ENCODE data around the gene KBTBD6.
"Not testable (repeated sequence)": the region's sequence is repeated elsewhere in the genome, so short reads cannot be mapped to it uniquely, and the experiment has no call there.

KBTBD6 gene, protein sequence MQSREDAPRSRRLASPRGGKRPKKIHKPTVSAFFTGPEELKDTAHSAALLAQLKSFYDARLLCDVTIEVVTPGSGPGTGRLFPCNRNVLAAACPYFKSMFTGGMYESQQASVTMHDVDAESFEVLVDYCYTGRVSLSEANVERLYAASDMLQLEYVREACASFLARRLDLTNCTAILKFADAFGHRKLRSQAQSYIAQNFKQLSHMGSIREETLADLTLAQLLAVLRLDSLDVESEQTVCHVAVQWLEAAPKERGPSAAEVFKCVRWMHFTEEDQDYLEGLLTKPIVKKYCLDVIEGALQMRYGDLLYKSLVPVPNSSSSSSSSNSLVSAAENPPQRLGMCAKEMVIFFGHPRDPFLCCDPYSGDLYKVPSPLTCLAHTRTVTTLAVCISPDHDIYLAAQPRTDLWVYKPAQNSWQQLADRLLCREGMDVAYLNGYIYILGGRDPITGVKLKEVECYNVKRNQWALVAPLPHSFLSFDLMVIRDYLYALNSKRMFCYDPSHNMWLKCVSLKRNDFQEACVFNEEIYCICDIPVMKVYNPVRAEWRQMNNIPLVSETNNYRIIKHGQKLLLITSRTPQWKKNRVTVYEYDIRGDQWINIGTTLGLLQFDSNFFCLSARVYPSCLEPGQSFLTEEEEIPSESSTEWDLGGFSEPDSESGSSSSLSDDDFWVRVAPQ

DNA sequence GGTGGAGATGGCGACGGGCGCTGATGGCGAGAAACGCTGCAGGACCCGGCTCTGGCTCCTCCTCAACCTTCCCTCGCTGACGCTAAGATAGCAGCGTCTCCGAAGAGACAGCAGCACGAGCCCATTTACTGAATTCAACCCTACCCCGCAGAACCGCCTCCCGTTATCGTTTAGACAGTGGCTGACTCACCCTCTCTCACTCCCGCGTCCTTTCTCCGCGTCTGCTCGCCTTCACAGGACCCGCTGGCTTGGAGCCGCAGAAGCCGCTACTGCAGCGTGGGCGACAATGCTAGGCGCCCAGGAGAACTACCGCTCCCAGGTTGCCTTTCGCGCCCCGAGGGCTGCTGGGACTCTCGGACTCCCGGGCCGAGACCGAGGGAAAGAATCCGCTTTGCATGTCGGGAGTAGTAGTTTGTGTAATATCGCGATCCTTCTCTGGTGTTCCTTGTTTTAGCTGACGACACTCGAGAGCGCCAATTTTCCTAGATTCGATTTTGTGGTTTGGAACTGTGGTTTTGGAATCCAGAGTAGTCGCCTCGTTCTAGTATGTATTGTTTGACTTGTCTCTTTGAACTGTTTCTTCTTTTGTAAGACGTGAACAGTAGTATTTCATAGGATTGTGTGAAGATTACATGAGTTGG lies at the start of gene KBTBD6:
Gene KBTBD6 (minus strand): TSS at position 291 of the 641 bp plus-strand sequence. CDS start 291 bp downstream, outside the sequence.
- DNase-seq (ENCODE audit: low read depth) = peak; percentile 100

DNA sequence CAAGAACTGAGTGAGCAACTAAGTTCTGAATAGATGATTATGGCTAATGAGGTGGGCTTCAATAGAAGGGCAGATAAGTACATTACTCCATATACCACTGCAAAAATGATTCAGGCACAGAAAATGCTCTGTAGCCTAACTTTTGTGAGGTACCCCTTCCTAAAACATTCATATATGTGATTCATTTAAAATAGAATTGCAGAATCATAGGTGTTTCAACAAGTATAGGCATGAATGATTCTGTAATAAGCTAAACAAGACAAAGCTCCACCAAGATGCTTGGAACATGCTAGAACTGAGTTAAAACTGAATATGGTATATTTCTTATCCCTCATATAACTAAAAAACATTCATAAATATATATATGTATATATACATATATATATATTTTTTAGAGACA lies 49.6 kb upstream of the KBTBD6 start:
- DNase-seq (ENCODE audit: low read depth) = no peak

DNA sequence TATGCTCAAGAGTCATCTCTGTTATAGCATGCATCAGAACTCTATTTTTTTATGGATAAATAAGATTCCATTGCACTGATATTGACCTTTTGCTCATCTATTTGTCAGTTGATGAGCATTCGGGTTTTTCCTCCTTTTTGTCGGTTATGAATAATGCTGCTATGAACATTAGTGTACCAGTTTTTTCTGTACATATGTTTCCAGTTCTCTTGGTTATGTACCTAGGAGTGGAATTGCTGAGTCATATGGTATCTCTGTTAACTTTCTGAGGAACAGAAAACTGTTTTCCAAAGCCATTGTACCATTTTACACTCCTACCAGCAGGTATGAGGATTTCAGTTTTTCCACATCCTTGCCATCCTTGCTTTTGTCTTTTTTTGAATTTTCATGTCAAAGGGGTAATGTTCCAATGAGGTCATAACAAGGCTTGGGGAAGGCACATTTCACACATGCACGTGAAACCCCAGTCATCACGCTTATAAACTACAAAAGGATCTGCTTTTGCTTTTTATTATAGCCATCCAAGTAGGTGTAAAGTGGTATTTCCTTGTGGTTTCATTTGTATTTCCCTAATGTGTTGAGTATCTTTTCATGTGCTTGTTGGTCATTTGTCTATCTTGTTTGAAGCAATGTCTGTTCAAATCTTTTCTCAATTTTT lies 47.1 kb upstream of the KBTBD6 start:
- peak; percentile 81 for DNase-seq (ENCODE audit: low read depth)

DNA sequence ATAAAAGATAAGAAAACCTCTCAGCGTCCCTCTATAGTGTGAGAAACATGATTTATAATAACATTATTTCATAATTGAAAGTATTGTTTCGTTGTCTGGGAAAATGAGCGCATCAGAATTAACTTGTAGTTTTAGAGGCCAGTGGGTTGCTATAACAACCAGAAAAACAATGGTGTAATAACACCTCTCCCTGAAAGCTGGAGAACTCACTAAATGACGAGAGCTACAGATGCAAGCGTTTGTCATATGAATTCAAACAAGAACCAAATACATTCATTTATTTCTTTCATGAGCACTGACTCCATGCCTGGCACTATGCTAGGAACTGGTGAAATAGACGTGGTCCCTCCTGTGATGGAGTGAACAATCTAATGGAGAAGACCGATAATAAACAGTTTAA lies 45.4 kb upstream of the KBTBD6 start:
- DNase-seq (ENCODE audit: low read depth) = peak; percentile 51

DNA sequence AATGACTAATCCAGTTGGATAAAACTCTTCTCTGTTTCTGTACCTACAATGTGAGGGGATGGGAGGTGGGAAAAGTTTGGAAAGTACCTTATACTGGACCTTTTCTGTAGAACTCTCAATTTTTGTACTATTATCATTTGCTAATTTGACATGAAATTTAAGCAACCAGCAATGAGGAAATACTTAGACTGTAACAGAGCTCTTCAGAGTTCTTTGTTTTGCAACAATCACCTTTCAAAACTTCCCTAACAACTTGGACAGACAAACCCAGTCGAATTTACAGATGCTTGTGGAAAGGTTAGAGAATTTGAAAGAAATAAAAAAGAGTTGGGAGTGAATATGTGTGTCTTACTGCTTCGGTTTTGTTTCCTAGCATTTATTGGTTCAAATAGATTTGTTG lies 45.0 kb upstream of the KBTBD6 start:
- DNase-seq (ENCODE audit: low read depth) = peak; percentile 30

DNA sequence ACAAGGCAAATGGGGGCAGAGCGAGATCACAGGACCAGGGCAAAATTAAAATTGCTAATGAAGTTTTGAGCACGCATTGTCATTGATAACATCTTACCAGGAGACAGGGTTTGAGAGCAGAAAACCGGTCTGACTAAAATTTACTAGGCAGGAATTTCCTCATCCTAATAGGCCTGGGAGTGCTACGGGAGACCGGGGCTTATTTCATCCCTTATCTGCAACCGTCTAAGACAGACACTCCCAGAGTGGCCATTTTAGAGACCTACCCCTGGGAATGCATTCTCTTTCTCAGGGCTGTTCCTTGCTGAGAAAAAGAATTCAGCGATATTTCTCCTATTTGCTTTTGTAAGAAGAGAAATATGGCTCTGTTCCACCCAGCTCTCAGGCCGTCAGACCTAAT lies 43.0 kb upstream of the KBTBD6 start:
- DNase-seq (ENCODE audit: low read depth) = not testable (repeated sequence)

DNA sequence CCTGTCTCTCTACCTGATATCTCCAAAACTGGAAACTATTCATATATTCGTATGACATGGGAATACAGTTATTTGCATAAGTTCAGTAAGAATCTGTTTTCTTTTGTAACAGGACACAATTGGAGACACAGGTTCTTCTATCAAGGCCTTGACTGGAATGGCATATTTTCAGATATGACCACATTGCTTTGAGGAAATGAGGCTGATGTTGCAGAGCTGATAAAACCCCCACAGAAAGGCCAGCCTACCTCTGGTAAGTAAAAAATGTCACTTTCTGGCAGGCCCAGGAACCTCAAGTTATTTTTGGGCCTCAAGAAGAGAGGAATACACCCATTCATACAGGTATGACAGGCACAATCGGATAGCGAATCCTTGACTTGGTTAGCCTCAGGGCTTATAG lies 29.5 kb upstream of the KBTBD6 start:
- no peak for DNase-seq (ENCODE audit: low read depth)

DNA sequence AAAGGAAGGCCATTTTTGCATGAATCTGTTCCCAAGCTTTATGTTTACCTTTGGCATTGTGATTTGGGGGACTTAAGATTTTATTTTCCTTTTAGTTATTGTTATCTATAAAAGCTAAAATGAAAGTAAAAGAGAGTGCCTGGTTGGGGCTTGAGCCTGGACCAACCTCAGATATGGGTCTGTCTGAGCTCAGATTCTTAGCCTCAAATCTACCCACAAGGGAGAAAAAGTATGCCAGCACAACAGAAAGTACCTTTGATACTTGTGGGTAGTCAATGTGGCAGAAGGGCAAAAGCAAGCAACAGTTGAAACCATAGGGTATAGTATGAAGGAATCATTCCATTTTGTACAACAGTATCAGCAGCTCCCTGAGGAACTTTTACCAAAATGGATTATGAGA lies 26.6 kb upstream of the KBTBD6 start:
- DNase-seq (ENCODE audit: low read depth) = no peak

DNA sequence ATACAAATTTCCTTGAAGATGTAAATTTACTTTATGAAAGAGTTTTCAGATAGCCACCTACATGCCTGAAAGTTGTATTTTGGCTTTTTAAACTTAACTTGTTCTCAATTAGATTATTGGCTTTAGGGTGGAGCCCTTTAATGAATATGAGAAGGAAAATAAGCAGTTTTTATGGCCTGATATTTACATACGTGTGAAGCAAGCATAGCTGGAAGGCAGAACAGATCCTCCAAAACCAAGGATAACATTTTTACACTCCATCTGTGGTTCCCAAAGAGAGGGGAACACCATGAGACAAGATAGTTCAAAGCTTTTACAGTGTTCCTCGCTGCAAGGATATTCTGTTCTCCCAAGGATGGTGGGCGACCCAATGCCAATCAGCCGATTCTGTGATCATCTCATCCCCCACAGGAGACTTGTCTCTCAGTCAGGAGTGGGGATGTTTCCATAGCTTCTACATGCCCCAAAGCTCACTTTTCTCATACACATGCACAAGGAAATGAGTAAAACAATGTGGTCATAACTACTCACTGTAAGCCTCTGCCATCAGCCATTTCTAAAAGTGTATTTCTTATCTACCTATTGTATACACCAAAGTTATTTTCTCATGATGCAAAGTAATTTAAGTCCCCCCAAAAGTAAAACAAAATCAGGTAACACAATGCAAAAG lies 24.6 kb upstream of the KBTBD6 start:
- no peak for DNase-seq (ENCODE audit: low read depth)

DNA sequence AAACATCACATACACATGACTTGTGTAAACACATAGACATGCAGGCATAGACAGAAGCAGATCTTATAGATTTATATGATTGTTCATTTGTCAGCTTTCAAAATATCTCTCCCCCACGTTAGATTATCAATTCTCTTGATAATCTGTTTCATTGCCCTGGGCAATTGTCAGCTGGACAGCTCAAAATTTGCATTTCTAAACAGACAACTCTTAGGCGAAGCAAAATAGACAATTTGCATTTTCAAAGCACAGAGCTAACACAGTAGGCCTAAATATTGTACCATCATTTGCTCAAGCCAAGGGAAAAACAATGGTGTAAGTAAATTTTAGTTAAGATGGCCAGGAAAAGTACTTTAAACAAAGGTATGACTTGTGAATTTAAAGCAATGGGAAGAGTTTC lies 24.0 kb upstream of the KBTBD6 start:
- no peak for DNase-seq (ENCODE audit: low read depth)

DNA sequence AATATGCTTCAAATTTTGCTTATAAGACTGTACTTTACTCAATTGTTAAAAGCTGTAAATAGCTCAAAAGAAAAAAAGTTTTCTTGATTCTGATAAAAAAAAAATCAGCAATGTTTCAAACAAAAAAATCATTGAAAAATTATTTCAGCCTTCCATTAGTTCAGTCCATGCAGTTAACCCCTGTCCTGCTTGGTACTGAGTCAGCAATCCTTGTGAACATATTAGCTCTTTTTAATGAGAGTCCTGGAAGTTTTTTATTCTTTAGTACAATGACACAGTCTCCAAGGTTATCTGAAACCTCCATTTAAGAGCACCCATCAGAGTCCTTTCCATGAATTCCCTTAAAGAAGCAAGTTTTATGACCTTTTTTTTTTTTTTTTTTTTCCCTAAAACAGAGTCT lies 21.4 kb upstream of the KBTBD6 start:
- no peak for DNase-seq (ENCODE audit: low read depth)

DNA sequence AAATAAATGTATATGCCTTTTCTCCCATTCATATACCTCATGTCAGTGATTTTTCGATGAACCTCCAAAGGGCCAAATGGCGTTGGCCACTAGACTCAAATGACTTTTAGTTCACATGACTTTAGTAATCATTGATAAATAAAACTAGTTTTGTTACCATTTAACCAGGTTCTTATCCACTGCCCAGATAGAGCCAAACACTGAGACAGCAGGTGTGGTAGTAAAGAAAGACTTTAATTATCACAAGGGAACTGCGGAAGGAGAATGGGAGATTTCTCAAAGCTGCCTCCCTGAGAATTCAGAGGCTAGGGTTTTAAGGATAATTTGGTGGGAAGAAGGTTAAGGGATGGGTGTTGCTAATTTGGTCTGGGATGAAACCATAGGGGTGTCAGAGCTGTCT lies 19.4 kb upstream of the KBTBD6 start:
- DNase-seq (ENCODE audit: low read depth) = no peak

DNA sequence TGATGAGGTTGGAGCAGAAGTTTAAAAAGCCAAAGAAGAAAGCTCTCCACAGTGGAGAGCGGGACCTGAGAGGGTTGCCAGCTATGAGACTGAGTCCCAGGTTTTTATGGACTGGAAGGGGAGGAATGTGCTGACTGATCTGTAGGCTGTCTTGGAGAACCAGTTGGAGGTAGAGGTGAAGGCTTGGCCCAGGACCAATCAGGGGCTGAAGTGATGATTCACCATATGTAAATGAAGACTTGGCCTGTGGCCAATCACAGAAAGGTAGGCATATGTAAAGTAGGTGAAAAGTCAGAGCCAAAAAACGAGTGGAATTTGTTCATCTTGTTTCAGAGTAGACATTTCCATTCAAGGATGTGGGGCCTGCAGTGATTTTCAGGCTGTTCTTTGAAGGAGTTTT lies 17.5 kb upstream of the KBTBD6 start:
- no peak for DNase-seq (ENCODE audit: low read depth)

DNA sequence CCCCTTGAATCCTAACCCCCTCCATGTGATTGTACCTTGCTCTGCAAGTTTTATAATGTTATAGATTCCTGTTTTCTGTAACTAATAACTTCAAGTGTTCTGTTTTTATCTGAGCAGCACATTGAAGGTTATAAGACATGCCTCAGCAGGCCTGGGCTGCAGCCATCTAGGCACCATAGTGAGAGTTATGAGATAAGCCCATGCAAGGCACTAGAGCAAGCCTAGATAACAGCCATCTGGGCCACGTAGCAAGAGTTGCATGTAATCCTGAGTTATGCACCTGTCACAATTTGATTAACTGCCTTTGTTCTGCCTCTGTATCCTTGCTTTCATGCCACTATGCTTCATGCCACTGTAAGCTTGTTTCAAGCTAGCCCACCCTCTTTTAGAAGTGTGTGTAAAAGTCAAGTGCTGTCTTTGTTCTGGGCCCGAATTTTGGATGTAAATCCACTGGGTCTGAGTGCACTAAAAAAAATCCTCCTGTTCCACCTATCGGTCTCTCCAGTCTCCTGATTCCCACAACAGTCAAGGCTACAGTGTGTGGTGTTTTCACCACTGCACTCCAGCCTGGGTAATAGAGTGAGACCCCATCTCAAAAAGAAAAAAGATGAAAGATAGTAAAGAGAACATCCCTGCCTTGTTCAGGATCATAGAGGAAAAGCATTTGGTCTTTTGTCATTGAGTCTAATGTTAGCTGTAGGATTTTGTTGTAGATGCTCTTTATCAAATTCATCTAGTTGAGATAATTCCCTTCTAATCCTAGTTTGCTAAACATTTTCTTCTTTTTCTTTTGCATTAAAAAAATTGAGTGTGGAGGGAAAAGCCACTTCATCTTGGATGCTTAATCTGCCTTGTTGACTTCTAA lies 16.0 kb upstream of the KBTBD6 start:
- no peak for DNase-seq (ENCODE audit: low read depth)

DNA sequence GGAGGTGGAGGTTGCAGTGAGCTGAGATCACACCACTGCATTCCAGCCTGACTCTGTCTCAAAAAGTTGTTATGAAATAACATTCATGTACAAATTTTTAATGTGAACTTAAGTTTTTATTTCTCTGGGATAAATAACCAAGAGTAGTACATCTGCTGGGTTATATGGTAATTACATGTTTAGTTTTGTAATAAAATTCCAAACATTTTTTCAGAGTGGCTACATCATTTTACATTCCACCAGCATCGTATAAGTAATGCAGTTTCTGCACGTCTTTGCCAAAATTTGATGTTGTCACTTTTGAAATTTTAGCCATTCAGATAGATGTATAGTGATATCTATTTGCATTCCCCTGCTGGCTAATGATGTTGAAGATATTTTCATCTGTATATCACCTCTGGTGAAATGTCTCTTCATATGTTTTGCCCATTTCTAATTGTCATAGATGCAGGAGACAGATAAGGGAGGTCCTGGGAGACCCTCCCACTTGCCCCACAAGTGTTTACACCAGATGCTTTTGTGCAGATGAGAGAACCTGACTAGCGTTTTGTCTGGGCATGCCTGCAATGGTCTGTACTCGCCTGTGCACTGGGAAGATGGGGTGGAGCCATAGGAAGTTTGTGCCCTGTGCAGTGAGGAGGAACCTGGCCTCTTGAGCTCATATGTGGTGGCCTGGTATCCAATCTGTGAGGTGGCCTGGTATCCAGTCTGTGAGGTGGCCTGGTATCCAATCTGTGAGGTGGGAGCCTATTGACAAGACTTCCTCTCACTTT lies 12.7 kb upstream of the KBTBD6 start:
- DNase-seq (ENCODE audit: low read depth) = peak; percentile 73

DNA sequence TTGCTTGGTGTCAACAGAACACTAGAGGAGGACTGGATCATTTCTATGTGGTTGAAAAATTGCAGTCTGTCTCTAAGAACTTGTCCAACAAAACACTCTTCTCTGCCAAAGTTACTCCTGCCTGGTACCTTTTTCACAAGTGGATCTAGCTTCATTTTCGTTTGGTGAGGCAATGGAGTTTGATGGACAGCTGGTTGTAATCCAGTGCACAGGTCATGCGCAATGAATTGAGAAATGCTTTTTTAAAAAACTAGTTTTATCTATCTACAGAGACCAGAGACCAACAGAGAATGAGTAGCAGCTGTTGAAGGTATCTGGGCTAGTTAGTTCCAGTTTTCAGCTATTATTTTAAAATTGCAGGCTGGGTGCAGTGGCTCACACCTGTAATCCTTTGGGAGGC lies 12.0 kb upstream of the KBTBD6 start:
- DNase-seq (ENCODE audit: low read depth) = peak; percentile 77

DNA sequence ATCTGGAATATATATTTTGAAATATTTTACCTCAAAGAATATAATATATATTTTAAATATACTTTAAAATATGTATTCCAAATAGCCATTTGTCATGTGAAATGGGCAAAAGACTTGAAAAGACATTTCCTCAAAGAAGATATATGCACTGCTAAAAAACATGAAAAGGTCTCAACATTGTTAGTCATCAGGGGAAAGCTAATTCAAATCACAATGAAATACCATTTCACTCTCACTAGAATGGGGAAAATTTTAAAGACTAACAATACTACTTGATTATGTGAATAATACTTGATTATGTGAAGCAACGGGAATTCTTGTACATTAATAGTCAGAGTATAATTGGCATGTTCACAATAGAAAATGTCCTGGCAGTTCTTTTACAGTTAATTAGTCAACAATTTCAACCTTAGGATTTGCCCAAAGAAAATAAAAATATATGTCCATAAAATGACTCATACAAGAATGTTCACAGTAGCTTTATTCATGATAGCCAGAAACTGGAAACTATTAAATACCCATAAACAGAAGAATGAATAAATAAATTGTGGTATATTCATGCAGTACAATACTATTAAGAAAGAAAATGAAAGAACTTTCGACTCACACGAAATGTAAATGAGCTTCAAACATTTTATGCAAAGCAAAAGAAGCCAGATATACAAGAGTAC lies 6.8 kb upstream of the KBTBD6 start:
- no peak for DNase-seq (ENCODE audit: low read depth)

DNA sequence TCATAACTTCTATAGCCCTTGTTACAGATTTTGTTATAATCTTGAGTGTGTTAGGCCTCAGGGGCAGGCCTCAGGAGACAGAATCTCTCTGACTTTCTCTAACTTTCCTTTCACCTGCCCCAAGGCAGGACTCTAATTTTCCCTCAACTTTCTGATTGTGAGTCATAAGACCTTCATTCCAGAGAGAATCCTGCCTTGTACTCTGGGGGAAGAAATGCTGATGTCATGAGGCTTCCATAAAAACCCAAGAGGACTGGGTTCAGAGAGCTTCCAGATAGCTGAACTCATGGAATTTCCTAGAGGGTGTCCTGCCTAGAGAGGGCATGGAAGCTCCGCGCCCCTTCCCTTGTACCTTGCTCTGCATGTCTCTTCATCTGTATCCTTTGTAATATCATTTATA lies 5.3 kb upstream of the KBTBD6 start:
- peak; percentile 74 for DNase-seq (ENCODE audit: low read depth)

DNA sequence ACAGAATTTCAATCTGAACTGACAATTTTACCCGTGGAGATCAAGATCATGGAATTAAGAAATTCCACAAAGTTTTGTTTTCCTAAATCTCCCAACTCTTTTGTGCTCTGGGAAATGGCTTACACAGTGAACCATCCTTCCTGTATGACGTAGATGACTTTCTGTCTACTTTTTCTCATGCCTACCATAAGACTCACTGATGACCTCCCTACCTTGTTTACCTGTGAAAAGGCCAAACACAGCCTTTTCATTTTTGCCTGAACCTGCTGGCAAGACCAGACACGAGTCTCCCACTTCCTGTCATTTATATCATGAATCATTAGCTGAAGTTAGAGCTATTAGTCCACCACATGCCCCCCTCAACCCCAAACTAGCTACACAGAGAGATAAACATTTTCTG lies 4.6 kb upstream of the KBTBD6 start:
- DNase-seq (ENCODE audit: low read depth) = no peak

Data from iris pigment epithelial cell (primary cell).